H1 (cell line): ENCODE results near the gene FBXO46. TPM values are rescaled to one million over a fixed set of nuclear protein-coding genes. Genes with fewer than 3 reads are reported as not detected.

ENCODE experiments used
- FOSL1 ChIP-seq: IDR thresholded peaks from 2 replicates; pipeline ENCODE4 v1.6.1; 2011; ENCODE audit warnings: mild to moderate bottlenecking, low read depth, low read length, moderate library complexity; ENCODE audit not compliant: insufficient read depth
- HDAC6 ChIP-seq: IDR thresholded peaks from one replicate; pipeline ENCODE4 v1.7.1; 2012; ENCODE audit warnings: low read depth, mild to moderate bottlenecking, inconsistent platforms, low read length, moderate library complexity
- KDM4A ChIP-seq: IDR thresholded peaks from one replicate; pipeline ENCODE4 v1.7.1; 2012; ENCODE audit warnings: low read depth, mild to moderate bottlenecking, moderate library complexity, low read length, inconsistent platforms; ENCODE audit not compliant: severe bottlenecking
- SIRT6 ChIP-seq: IDR thresholded peaks from one replicate; pipeline ENCODE4 v1.7.1; 2012; ENCODE audit warnings: low read length, inconsistent platforms
- SP1 ChIP-seq: IDR thresholded peaks from 2 replicates; pipeline ENCODE4 v1.6.1; 2011; ENCODE audit warnings: low read depth, low read length
- SP2 ChIP-seq: IDR thresholded peaks from 2 replicates; pipeline ENCODE4 v1.6.1; 2012; ENCODE audit warnings: mild to moderate bottlenecking, low read length, inconsistent platforms
- SUZ12 ChIP-seq: fragments of 200-600 bp; sonication (generic); IDR thresholded peaks from 2 replicates; pipeline ENCODE4 v1.6.1; 2012; ENCODE audit warnings: mild to moderate bottlenecking, inconsistent platforms, low read length, moderate library complexity, mixed read lengths
- TAF1 ChIP-seq: IDR thresholded peaks from 2 replicates; pipeline ENCODE4 v1.6.1; 2011; ENCODE audit warnings: mild to moderate bottlenecking, low read depth, low read length
- TEAD4 ChIP-seq: IDR thresholded peaks from 2 replicates; pipeline ENCODE4 v1.6.1; 2012; ENCODE audit warnings: low read depth, low read length, inconsistent platforms, mixed read lengths
- polyA plus RNA-seq, 7 experiments: library from polyadenylated mRNA; depleted of rRNA in 3 of 7; stranded (reverse) in 5 of 7; unstranded in 2 of 7; fragments of >200 nt in 5 of 7; fragments of 200-250 nt in 2 of 7; gene quantifications; 1 replicate in 5 of 7; 2 replicates in 1 of 7; 4 replicates in 1 of 7; pipeline versions ENCODE4 v1.2.1 to v1.2.3, GENCODE V29; 2011 to 2013; ENCODE audit warnings: missing spikeins in 2 of 7, mixed read lengths in 2 of 7
- total RNA-seq: library from RNA; stranded (reverse); fragmentation: NEBNext Ultra II Directional; extraction: Animal tissue kit (Norgen Biotek cat#: 25700); gene quantifications from 2 replicates; pipeline ENCODE4 v1.2.1, GENCODE V29; 2021

FBXO46 gene
- total and polyA plus RNA-seq, 2 of the 8 experiments (the other 6 are each of a cell fraction or from before 2014, with no cell fraction given) = 11.2 to 38.9 TPM

- TF ChIP-seq KDM4A (peak; percentile 33), SIRT6 (no peak), TEAD4 (peak; percentile 63), SUZ12 (no peak), FOSL1 (no peak), SP1 (peak; percentile 80), HDAC6 (no peak), TAF1 (no peak), SP2 (no peak)
- TF ChIP-seq, all 59 proteins: peak for 11
These were observed 53.1 kb downstream of the FBXO46 start (continued) for GRCh38 chr19:45677351-45678230.
